ENCODE results near the gene ARHGAP11B.
"Not testable (repeated sequence)": the region's sequence is repeated elsewhere in the genome, so short reads cannot be mapped to it uniquely, and the experiment has no call there.

Gene ARHGAP11B

GRCh38 chr15:30669621-30670020 lies 43.7 kb downstream of the ARHGAP11B start:
- not testable (repeated sequence) for H3K36me3 ChIP-seq (ENCODE audit: control insufficient read depth, insufficient read depth, low read length, severe bottlenecking); H3K9ac ChIP-seq (ENCODE audit: low read length); H3K27me3 ChIP-seq (replicated peaks; ENCODE audit: control insufficient read depth, insufficient read depth, low read length); H3K4me3 ChIP-seq (ENCODE audit: low read length); H3K4me1 ChIP-seq (ENCODE audit: control insufficient read depth, insufficient read depth, low read length); H3K9me3 ChIP-seq (ENCODE audit: control insufficient read depth, low read length)
- peak; percentile 2 for DNase-seq (ENCODE audit: low read depth)

- H3K9ac ChIP-seq (ENCODE audit: low read length) = no peak overlapping the region
- no peak for DNase-seq (ENCODE audit: low read depth)
- H3K27me3 ChIP-seq (replicated peaks; ENCODE audit: control insufficient read depth, insufficient read depth, low read length) = no peaks in the 10 kb centered on the region
- H3K9me3 ChIP-seq (ENCODE audit: control insufficient read depth, low read length) = no peaks in the 10 kb centered on the region
- H3K4me1 ChIP-seq (ENCODE audit: control insufficient read depth, insufficient read depth, low read length) = no peaks in the 10 kb centered on the region
- no peaks in the 10 kb centered on the region for H3K36me3 ChIP-seq (ENCODE audit: control insufficient read depth, insufficient read depth, low read length, severe bottlenecking)
- no peak overlapping the region for H3K4me3 ChIP-seq (ENCODE audit: low read length)
These were observed 44.1 kb downstream of the ARHGAP11B start for GRCh38 chr15:30670056-30670455.

- DNase-seq (ENCODE audit: low read depth) = no peak
These were observed 45.4 kb downstream of the ARHGAP11B start for GRCh38 chr15:30671309-30671708.

GRCh38 chr15:30675126-30675525 lies 49.2 kb downstream of the ARHGAP11B start:
- Histone ChIP-seq H3K27me3 (replicated peaks; ENCODE audit: control insufficient read depth, insufficient read depth, low read length) (no peaks in the 10 kb centered on the region), H3K4me1 (ENCODE audit: control insufficient read depth, insufficient read depth, low read length) (no peaks in the 10 kb centered on the region), H3K36me3 (ENCODE audit: control insufficient read depth, insufficient read depth, low read length, severe bottlenecking) (no peaks in the 10 kb centered on the region), H3K9me3 (ENCODE audit: control insufficient read depth, low read length) (no peaks in the 10 kb centered on the region), H3K4me3 (ENCODE audit: low read length) (no peak overlapping the region), H3K9ac (ENCODE audit: low read length) (no peak overlapping the region)
- peak; percentile 41 for DNase-seq (ENCODE audit: low read depth)

More at GRCh38 chr15:30671309-30671708, 45.4 kb downstream of the ARHGAP11B start:
- H3K4me1 ChIP-seq (ENCODE audit: control insufficient read depth, insufficient read depth, low read length) = no peaks in the 10 kb centered on the region
- H3K36me3 ChIP-seq (ENCODE audit: control insufficient read depth, insufficient read depth, low read length, severe bottlenecking) = no peaks in the 10 kb centered on the region
- no peak overlapping the region for H3K9ac ChIP-seq (ENCODE audit: low read length)
- H3K27me3 ChIP-seq (replicated peaks; ENCODE audit: control insufficient read depth, insufficient read depth, low read length) = no peaks in the 10 kb centered on the region
- H3K4me3 ChIP-seq (ENCODE audit: low read length) = no peak overlapping the region
- H3K9me3 ChIP-seq (ENCODE audit: control insufficient read depth, low read length) = no peaks in the 10 kb centered on the region

GRCh38 chr15:30675891-30676290 lies 50.0 kb downstream of the ARHGAP11B start:
- DNase-seq (ENCODE audit: low read depth); H3K36me3 ChIP-seq (ENCODE audit: control insufficient read depth, insufficient read depth, low read length, severe bottlenecking); H3K9me3 ChIP-seq (ENCODE audit: control insufficient read depth, low read length); H3K27me3 ChIP-seq (replicated peaks; ENCODE audit: control insufficient read depth, insufficient read depth, low read length); H3K9ac ChIP-seq (ENCODE audit: low read length); H3K4me3 ChIP-seq (ENCODE audit: low read length); H3K4me1 ChIP-seq (ENCODE audit: control insufficient read depth, insufficient read depth, low read length): not testable (repeated sequence)

- not testable (repeated sequence) for H3K4me1 ChIP-seq (ENCODE audit: control insufficient read depth, insufficient read depth, low read length); H3K9me3 ChIP-seq (ENCODE audit: control insufficient read depth, low read length); H3K36me3 ChIP-seq (ENCODE audit: control insufficient read depth, insufficient read depth, low read length, severe bottlenecking); H3K4me3 ChIP-seq (ENCODE audit: low read length); H3K9ac ChIP-seq (ENCODE audit: low read length); H3K27me3 ChIP-seq (replicated peaks; ENCODE audit: control insufficient read depth, insufficient read depth, low read length)
- DNase-seq (ENCODE audit: low read depth) = peak; percentile 5
These were observed 55.1 kb downstream of the ARHGAP11B start for GRCh38 chr15:30680997-30681396.

- H3K27me3 ChIP-seq (replicated peaks; ENCODE audit: control insufficient read depth, insufficient read depth, low read length); H3K4me3 ChIP-seq (ENCODE audit: low read length); DNase-seq (ENCODE audit: low read depth); H3K9ac ChIP-seq (ENCODE audit: low read length); H3K9me3 ChIP-seq (ENCODE audit: control insufficient read depth, low read length); H3K36me3 ChIP-seq (ENCODE audit: control insufficient read depth, insufficient read depth, low read length, severe bottlenecking); H3K4me1 ChIP-seq (ENCODE audit: control insufficient read depth, insufficient read depth, low read length): not testable (repeated sequence)
These were observed 59.9 kb downstream of the ARHGAP11B start for GRCh38 chr15:30685709-30686285.

GRCh38 chr15:30686651-30687050 lies 60.7 kb downstream of the ARHGAP11B start:
- not testable (repeated sequence) for H3K4me3 ChIP-seq (ENCODE audit: low read length); H3K27me3 ChIP-seq (replicated peaks; ENCODE audit: control insufficient read depth, insufficient read depth, low read length); H3K9me3 ChIP-seq (ENCODE audit: control insufficient read depth, low read length); H3K36me3 ChIP-seq (ENCODE audit: control insufficient read depth, insufficient read depth, low read length, severe bottlenecking); DNase-seq (ENCODE audit: low read depth); H3K4me1 ChIP-seq (ENCODE audit: control insufficient read depth, insufficient read depth, low read length); H3K9ac ChIP-seq (ENCODE audit: low read length)

Data from adipocyte (in vitro differentiated cells).